GM18508 (cell line): ENCODE data around the gene DAGLA.

ENCODE experiments used
- ATAC-seq: cut with Tn5 transposase; IDR thresholded peaks from one replicate; pipeline ENCODE4 v1.9.1; 2021; ENCODE audit warnings: moderate number of reproducible peaks; ENCODE audit not compliant: insufficient read depth, unreplicated experiment

Gene DAGLA

DNA sequence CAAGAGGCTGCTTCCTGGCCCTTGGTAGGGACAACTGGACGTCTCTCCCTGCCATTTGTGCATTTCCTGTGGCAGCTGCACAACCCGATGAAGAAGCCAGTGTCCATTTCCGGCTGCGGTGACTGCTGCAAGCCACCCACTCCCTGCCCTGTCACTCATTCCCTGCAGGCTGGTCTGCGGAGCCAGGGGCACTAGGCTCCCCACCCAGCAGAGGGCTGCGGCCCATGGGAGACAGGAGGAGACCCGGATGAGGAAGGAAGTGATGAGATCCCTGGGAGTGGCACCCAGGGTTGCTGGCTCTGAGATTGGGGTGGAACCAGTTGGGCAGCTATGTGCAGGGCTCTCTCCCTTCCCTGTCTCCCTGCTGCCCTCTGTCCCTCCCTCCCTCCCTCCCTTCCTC is 62.2 kb downstream of the DAGLA start:
- ATAC-seq, result no peak

DNA sequence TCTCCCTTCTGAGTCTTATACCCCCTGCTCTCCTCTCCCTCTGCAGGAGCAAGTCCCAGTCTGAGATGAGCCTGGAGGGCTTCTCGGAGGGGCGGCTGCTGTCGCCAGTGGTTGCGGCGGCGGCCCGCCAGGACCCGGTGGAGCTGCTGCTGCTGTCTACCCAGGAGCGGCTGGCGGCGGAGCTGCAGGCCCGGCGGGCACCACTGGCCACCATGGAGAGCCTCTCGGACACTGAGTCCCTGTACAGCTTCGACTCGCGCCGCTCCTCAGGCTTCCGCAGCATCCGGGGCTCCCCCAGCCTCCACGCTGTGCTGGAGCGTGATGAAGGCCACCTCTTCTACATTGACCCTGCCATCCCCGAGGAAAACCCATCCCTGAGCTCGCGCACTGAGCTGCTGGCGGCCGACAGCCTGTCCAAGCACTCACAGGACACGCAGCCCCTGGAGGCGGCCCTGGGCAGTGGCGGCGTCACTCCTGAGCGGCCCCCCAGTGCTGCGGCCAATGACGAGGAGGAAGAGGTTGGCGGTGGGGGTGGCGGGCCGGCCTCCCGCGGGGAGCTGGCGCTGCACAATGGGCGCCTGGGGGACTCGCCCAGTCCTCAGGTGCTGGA is 63.4 kb downstream of the DAGLA start:
- no peak for ATAC-seq

DNA sequence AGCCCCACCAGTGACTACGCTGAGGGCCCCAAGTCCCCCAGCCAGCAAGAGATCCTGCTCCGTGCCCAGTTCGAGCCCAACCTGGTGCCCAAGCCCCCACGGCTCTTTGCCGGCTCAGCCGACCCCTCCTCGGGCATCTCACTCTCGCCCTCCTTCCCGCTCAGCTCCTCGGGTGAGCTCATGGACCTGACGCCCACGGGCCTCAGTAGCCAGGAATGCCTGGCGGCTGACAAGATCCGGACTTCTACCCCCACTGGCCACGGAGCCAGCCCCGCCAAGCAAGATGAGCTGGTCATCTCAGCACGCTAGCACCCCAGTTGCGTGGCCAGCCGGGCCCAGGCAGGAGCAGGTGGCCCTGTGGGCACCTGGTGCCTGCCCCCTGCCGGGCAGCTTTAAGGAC is 64.0 kb downstream of the DAGLA start:
- no peak for ATAC-seq

DNA sequence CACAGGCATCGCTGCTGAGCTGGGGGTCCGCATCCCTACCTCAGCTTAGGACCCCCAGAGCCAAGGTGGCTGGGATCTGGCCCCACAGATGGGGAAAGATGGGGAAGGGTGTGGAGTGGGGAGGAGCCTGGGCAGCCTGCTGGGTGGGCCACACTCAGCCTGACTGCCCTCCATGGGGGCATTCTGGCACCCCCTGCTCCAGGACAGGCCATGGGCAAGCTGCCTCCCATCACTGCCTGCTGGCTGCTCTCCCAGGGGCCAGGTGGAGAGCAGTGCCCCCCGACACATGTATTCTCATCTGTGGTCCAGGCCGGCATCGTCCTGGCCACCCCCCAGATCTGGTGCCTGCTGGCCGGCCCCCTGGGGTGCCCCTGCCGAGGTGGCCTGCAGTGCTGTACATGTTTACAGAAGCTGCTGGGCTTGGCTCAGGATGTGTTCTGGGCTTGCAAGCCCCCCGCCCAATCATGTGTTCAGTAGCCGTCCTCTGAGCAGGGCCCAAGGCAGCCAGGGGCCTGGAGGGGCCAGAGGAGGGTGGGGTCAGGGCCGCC is 64.5 kb downstream of the DAGLA start:
- no peak for ATAC-seq

GRCh38 chr11:61745781-61746441 is 65.7 kb downstream of the DAGLA start:
- no peak for ATAC-seq

- ATAC-seq, result no peak
Measured at GRCh38 chr11:61746442-61747191, 66.4 kb downstream of the DAGLA start.

DNA sequence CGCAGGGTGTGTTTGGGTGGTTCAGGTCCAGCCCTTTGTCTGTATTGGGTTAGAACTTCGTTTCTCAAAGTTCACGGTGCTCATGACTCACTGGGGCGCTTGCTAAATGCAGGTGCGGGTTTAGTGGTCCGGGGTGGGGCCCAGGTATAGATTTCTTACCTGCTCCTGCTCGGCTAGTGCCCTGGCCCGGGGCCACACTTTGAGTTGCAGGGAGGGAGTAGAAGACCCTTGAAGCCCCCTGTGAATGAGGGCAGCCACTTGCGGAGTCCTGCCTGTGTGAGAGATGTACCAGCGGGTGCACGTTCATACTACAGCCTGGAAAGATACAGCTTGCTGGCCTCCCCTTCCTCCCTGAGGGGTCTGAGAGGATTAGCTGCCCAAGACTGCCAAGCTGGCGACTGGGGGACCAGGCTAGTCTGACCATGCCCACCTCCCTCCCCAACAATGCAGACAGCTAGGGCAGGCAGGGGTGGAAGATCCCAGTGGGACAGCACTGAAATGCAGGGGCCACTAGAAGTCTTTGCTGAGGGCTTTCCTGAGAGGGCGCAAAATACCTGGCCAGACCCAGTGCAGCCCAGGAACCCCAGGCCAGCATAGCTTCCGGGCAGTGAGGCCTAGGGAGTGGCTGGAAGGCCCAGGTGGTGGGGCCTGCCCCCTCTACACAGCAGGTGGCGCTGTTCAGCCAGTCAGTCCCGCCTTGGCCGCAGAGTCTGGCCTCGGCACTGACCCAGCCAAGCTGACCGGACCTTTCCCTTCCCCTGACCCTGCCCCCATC is 67.2 kb downstream of the DAGLA start:
- no peak for ATAC-seq

DNA sequence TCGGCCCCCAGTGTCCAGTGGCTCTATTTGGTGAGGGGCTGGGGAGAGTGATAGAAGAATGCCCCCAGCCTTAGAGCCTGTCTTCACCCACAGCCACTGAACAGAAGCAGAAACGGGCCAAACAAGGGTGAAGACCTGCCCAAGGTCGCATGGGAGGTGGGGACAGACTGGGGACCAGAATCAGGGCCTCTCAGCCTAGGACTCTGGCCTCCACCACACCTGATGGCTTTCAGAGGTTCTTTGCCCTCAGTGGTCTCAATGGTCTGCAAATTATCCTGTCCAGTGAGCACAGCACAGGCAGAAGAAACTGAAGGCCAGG is 67.7 kb downstream of the DAGLA start:
- no peak for ATAC-seq

- no peak for ATAC-seq
Measured at GRCh38 chr11:61749591-61750217, 69.5 kb downstream of the DAGLA start.

DNA sequence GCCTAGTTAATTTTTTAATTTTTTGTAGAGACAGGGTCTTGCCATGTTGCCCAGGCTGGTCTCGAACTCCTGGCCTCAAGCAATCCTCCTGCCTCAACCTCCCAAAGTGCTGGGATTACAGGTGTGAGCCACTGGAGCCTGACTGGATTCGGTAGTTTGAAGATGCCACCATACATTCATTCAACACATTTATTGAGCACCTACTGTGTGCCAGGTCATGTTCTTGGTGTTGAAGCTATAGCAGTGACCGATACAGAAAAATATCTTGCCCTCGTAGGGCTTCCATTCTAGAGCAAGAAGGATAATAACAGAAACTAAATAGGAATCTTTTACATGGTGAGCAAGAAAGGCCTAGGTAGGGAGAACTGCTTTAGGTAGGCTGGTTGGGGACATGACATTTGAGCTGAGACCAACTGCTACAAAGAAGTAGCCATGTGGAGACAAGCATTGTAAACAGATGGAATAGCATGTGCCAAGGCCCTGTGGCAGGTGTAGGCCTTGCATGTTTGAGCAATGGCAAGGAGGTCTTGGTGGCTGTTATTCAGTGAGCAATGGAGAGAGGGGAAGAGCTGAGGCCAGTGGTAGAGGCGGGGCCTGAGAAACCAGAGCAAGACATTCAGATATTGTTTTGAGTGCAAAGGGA is 70.6 kb downstream of the DAGLA start:
- ATAC-seq, result no peak

DNA sequence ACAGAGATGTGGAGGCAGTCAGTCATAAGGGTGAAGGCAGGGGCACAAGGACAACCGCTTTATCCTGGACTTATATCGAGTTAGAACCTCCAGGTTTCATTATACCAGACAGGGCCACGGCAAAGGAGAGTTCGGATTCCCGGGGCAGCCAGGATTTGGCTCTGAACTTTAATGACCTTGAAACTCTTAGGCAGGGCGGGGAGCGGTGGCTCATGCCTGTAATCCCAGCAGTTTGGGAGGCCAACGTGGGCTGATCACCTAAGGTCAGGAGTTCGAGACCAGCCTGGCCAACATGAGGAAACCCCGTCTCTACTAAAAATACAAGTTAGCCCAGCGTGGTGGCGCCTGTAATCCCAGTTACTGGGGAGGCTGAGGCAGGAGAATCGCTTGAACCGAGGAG is 71.2 kb downstream of the DAGLA start:
- ATAC-seq, result no peak

DNA sequence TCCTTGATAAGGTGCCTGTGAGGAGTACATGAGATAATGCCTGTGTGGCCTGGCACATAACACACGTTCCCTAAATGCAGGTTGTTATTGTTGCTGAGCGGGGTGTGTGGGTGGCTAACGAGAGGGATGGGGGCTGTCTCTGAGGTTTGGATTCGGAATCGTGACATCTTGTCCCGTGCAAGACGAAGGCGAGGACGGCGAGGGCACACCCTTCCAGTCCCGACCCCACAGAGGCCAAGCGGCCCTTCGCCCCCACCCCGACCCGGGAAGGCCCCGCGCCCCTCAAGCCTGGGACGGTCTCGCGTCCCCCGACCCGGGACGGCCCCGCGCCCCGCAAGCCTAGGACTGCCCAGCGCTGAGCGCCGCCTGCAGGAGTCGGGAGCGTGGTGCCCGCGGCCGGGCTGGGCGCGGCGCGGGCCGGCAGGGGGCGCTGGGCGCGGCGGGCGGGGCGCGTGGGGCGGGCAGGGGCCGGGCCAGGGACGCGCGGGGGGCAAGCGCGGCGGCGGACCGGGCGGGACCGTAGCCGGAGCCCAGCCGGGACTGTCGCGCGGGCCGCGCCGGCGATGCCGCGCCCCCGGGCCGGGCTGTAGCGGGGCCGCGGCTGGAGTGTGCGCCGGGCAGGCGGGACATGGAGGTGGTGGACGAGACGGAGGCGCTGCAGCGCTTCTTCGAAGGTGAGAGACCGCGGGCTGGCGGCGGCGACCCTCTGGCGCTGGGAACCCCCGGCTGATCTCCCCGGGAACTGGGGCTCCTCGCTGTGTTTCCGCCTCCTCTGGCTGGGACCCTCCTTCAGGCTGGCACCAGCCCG is 72.1 kb downstream of the DAGLA start, which contains the start of gene MYRF:
MYRF (plus strand) TSS at position 520 of the 808 bp plus-strand sequence; CDS start at position 629, 109 bp downstream.
- no peak for ATAC-seq

GRCh38 chr11:61752925-61753521 is 72.8 kb downstream of the DAGLA start:
- no peak for ATAC-seq

GRCh38 chr11:61753672-61754071 is 73.5 kb downstream of the DAGLA start:
- ATAC-seq, result no peak

- ATAC-seq, result no peak
Measured at GRCh38 chr11:61754534-61755482, 74.6 kb downstream of the DAGLA start.

GRCh38 chr11:61756147-61756451 is 75.9 kb downstream of the DAGLA start:
- ATAC-seq, result no peak

DNA sequence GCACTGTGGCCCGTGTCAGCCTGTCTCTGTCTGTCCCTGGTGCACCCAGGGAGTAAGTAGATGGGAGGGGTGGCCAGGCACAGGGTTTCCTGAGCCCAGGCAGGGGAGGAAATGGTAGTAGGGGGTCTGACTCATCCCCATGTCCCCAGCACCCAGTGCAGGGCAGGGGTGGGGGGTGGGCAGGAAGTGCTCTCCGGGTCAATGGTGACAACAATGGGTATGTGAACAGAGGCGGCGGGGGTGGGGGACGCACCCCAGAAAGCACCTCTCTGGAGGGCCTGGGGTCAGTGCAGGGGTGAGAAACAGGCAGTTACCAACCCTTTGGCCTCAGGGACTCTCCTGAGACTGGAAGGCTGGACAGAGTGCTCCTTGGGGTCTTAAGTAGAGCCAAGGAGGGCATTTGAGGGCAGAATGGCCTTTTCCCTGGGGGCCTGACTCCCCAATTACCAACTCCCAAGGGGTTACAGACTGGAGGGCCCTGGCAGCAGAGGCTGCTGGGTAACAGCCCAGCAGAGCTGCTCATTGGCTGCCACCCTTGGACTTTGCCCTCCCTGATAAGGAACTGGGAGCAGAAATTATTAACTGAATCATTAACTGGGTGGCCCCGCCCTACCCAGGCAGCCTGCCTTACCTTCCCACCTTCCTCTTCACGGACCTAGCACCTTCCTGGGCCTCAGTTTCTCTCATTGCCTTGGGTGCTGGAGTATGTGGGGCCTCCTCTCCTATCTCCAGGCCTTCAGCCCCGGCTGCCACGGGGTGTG is 76.4 kb downstream of the DAGLA start:
- no peak for ATAC-seq
